WTC11 (cell line): ENCODE measurements around the gene NUP62. TPM values are rescaled to one million over a fixed set of nuclear protein-coding genes. Genes with fewer than 3 reads are reported as not detected.

ENCODE experiments used
- ATAC-seq: fragments of 200-7000 bp; cut with Tn5 transposase; 2 replicates; pipeline ENCODE4 v1.10.0; 2021; ENCODE audit warnings: mild to moderate bottlenecking, moderate library complexity
- CTCF ChIA-PET: fragments of 300-600 bp; sonication (Branson Sonifier 250); formaldehyde crosslinking; loops from one replicate; lab custom pipeline; 2021; ENCODE audit warnings: antibody characterized with exemption; lab: Charles Lee
- POLR2A ChIA-PET: fragments of 350-600 bp; sonication (Branson Sonifier 250); formaldehyde crosslinking; loops from one replicate; lab custom pipeline; 2021; ENCODE audit warnings: antibody characterized with exemption; lab: Charles Lee
- DNase-seq: peaks from one replicate; pipeline ENCODE4 v3.0.0; 2021; ENCODE audit warnings: low spot score
- H3K27ac Mint-ChIP-seq: 2 replicates; pipeline ENCODE4 v1.8.0; 2021; ENCODE audit warnings: mixed read lengths
- H3K27me3 Mint-ChIP-seq: 2 replicates; pipeline ENCODE4 v1.8.0; 2021; ENCODE audit warnings: low read depth, mild to moderate bottlenecking, moderate library complexity, mixed read lengths
- H3K36me3 Mint-ChIP-seq: 2 replicates; pipeline ENCODE4 v1.8.0; 2021; ENCODE audit warnings: mixed read lengths
- H3K4me1 Mint-ChIP-seq: 2 replicates; pipeline ENCODE4 v1.8.0; 2022; ENCODE audit warnings: mixed read lengths
- H3K4me3 Mint-ChIP-seq: 2 replicates; pipeline ENCODE4 v1.8.0; 2021; ENCODE audit warnings: mild to moderate bottlenecking, moderate library complexity, mixed read lengths
- H3K9me3 Mint-ChIP-seq: 2 replicates; pipeline ENCODE4 v1.8.0; 2021; ENCODE audit warnings: mixed read lengths
- ATF3 ChIP-seq: sonication (generic); formaldehyde crosslinking; conservative IDR thresholded peaks from 2 replicates; pipeline ENCODE4 v1.8.1; 2022; ENCODE audit warnings: mild to moderate bottlenecking, missing genetic modification reagents
- ELF4 ChIP-seq: sonication (generic); formaldehyde crosslinking; IDR thresholded peaks from 2 replicates; pipeline ENCODE4 v1.8.1; 2022; ENCODE audit warnings: low read depth, mild to moderate bottlenecking, moderate library complexity, missing genetic modification reagents
- FOXJ3 ChIP-seq: sonication (generic); formaldehyde crosslinking; IDR thresholded peaks from 2 replicates; pipeline ENCODE4 v1.9.0; 2021; ENCODE audit warnings: missing genetic modification reagents, mild to moderate bottlenecking, borderline replicate concordance
- FOXP1 ChIP-seq: sonication (generic); formaldehyde crosslinking; IDR thresholded peaks from 2 replicates; pipeline ENCODE4 v1.8.0; 2022; ENCODE audit warnings: missing genetic modification reagents, mild to moderate bottlenecking, moderate library complexity, borderline replicate concordance
- IRF1 ChIP-seq: sonication (generic); formaldehyde crosslinking; IDR thresholded peaks from 2 replicates; pipeline ENCODE4 v1.8.0; 2023; ENCODE audit warnings: missing genetic modification reagents
- NFATC4 ChIP-seq: fragments of 250-450 bp; sonication (Bioruptor Pico); IDR thresholded peaks from 2 replicates; pipeline ENCODE4 v1.9.0; 2021; ENCODE audit warnings: mild to moderate bottlenecking
- PRDM15 ChIP-seq: sonication (generic); formaldehyde crosslinking; IDR thresholded peaks from 2 replicates; pipeline ENCODE4 v1.8.0; 2022; ENCODE audit warnings: missing genetic modification reagents
- SMAD3 ChIP-seq: sonication (generic); formaldehyde crosslinking; IDR thresholded peaks from 2 replicates; pipeline ENCODE4 v1.8.0; 2022; ENCODE audit warnings: missing genetic modification reagents, mild to moderate bottlenecking, borderline replicate concordance
- SP1 ChIP-seq: sonication (generic); formaldehyde crosslinking; conservative IDR thresholded peaks from 2 replicates; pipeline ENCODE4 v1.8.1; 2022; ENCODE audit warnings: missing genetic modification reagents
- STAT6 ChIP-seq: sonication (generic); formaldehyde crosslinking; conservative IDR thresholded peaks from 2 replicates; pipeline ENCODE4 v1.8.1; 2023; ENCODE audit warnings: mild to moderate bottlenecking, low read depth, missing genetic modification reagents, moderate library complexity
- USF2 ChIP-seq: sonication (generic); formaldehyde crosslinking; IDR thresholded peaks from 2 replicates; pipeline ENCODE4 v1.8.1; 2023; ENCODE audit warnings: mild to moderate bottlenecking, missing genetic modification reagents, moderate library complexity
- ZBTB21 ChIP-seq: sonication (generic); formaldehyde crosslinking; IDR thresholded peaks from 2 replicates; pipeline ENCODE4 v1.8.1; 2023; ENCODE audit warnings: mild to moderate bottlenecking, missing genetic modification reagents, borderline replicate concordance
- ZNF281 ChIP-seq: sonication (generic); formaldehyde crosslinking; IDR thresholded peaks from 2 replicates; pipeline ENCODE4 v1.8.0; 2023; ENCODE audit warnings: mild to moderate bottlenecking, missing genetic modification reagents
- ZNF416 ChIP-seq: fragments of 250-450 bp; sonication (Bioruptor Pico); IDR thresholded peaks from 2 replicates; pipeline ENCODE4 v1.9.0; 2021; ENCODE audit warnings: mild to moderate bottlenecking, inconsistent platforms
- ZNF512 ChIP-seq: sonication (generic); formaldehyde crosslinking; IDR thresholded peaks from 2 replicates; pipeline ENCODE4 v1.8.1; 2022; ENCODE audit warnings: missing genetic modification reagents, borderline replicate concordance
- total RNA-seq: library from RNA; stranded (reverse); gene quantifications from 3 replicates; pipeline ENCODE4 v1.2.3, GENCODE V29; 2021

Gene NUP62
- total RNA-seq, 1 experiment from 2014 or later: 87.1 TPM

GRCh38 chr19:49871349-49871985 lies 57.8 kb downstream of the NUP62 start (continued):
- no peak for TF ChIP-seq FOXJ3

- TF ChIP-seq ZBTB21: no peak
- TF ChIP-seq FOXP1 (CRISPR knock-in tag): no peak
- no peak for TF ChIP-seq ZNF512
- no peak for TF ChIP-seq ATF3 (CRISPR knock-in tag)
- ChIA-PET CTCF (no interaction called here), POLR2A (interaction anchor here (0.7 to 1.7 kb wide), 3 partner anchors 12 to 1342 kb away, joined by 3 to 7 read pairs (median 6); partner anchors contain the start of gene FUZ)
- Mint-ChIP-seq H3K27ac (peak overlapping the region; percentile 96), H3K4me3 (no peak overlapping the region), H3K4me1 (peaks cover 24% of the 10 kb centered on the region), H3K9me3 (peaks cover 3% of the 10 kb centered on the region; the same call in 1 of the 2 replicates), H3K36me3 (no peaks in the 10 kb centered on the region; the same call in 1 of the 2 replicates), H3K27me3 (no peaks in the 10 kb centered on the region)
- no peak for ATAC-seq
- no peak for DNase-seq
These were observed 58.9 kb downstream of the NUP62 start for GRCh38 chr19:49870309-49870901.

GRCh38 chr19:49869484-49870308 lies 59.6 kb downstream of the NUP62 start:
- ATAC-seq (peak; percentile 82), DNase-seq (peak; percentile 97)
- Mint-ChIP-seq H3K4me1 (peaks cover 25% of the 10 kb centered on the region), H3K9me3 (peaks cover 3% of the 10 kb centered on the region; the same call in 1 of the 2 replicates), H3K27ac (peak overlapping the region; percentile 96), H3K27me3 (no peaks in the 10 kb centered on the region), H3K4me3 (no peak overlapping the region), H3K36me3 (peaks cover 6% of the 10 kb centered on the region)
- ChIA-PET CTCF (interaction anchor here (0.6 to 2.2 kb wide), 17 partner anchors 8 to 772 kb away, joined by 3 to 11 read pairs (median 5); partner anchors contain the start of genes AKT1S1, AP2A1, FUZ and PTOV1), POLR2A (interaction anchor here (0.5 to 1.7 kb wide), 10 partner anchors 7 to 1011 kb away, joined by 3 to 13 read pairs (median 5); partner anchors contain the start of genes AKT1S1, AP2A1, ATF5 and FUZ)
- TF ChIP-seq FOXP1 (CRISPR knock-in tag) (peak; percentile 77; the same call in 1 of the 2 replicates), STAT6 (CRISPR knock-in tag) (no peak), IRF1 (CRISPR knock-in tag) (0 out of 2 replicates have a peak, but pooled peaks have one; percentile 22), ZNF281 (no peak), ZNF416 (CRISPR knock-in tag) (0 out of 2 replicates have a peak, but pooled peaks have one; percentile 15), ZBTB21 (no peak), PRDM15 (peak; percentile 37; the same call in 1 of the 2 replicates), SP1 (peak; percentile 75), USF2 (no peak), ELF4 (no peak), NFATC4 (no peak), SMAD3 (CRISPR knock-in tag) (peak; percentile 86; the same call in 1 of the 2 replicates)
